ENCODE results near the gene CLDN11. TPM values are rescaled to one million over a fixed set of nuclear protein-coding genes. Genes with fewer than 3 reads are reported as not detected.
A peak's percentile ranks its signal among the peaks of the same experiment; 100 is the strongest.

Gene CLDN11
- total and polyA plus RNA-seq, 2 of the 8 experiments (the other 6 are each of a cell fraction or from before 2014, with no cell fraction given), result 4.8 to 12.5 TPM

DNA sequence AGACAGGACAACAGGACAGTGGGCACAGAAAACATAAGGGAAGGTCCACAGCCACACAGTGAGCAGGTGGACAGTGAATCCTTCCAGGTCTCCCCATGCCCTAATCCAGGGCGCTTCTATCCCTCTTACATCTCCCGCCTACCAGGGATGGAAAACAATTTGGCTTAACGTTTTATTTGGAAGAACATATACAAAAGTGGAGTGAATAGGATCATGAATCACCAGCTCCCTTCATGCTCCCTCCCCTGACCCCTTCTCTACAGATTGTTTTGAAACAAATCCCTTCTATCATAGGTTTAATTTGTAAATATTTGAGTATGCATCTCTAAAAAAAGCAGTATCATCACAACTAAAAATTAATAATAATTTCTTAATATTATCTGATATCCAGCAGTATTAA, 52.5 kb downstream of the CLDN11 start:
- Histone ChIP-seq H3K23me2 (ENCODE audit: low read depth, low read length) (no peaks in the 10 kb centered on the region), H3K9me3 (ENCODE audit: insufficient read depth in 2 of 2, low read depth in 1 of 2, low read length in 1 of 2) (no peaks in the 10 kb centered on the region), H2BK5ac (ENCODE audit: low read depth, low read length) (no peak overlapping the region), H3K18ac (ENCODE audit: extremely low read depth, low read length) (no peak overlapping the region), H3K4me3 (ENCODE audit: extremely low read depth in 1 of 4, insufficient read depth in 2 of 4, low read depth in 3 of 4, low read length in 4 of 4) (no peak overlapping the region), H3K4me2 (ENCODE audit: insufficient read depth in 1 of 2, low read depth in 2 of 2, low read length in 2 of 2) (no peak overlapping the region), H4K8ac (ENCODE audit: extremely low read depth, insufficient read depth, low read length) (no peak overlapping the region), H2AK5ac (ENCODE audit: low read depth, low read length) (no peak overlapping the region), H2BK20ac (ENCODE audit: low read length) (no peak overlapping the region), H2BK12ac (ENCODE audit: low read depth, low read length) (no peak overlapping the region), H4K91ac (replicated peaks; ENCODE audit: insufficient read length, low read length) (no peak overlapping the region), H3K56ac (replicated peaks; ENCODE audit: insufficient read length, low read depth, low read length) (no peak overlapping the region), H3K4me1 (replicated peaks in 1 of 4; ENCODE audit: control insufficient read depth in 3 of 4, insufficient read depth in 4 of 4, low read length in 3 of 4) (peaks cover 0 to 6% (median 2%) of the 10 kb centered on the region in 4 experiments; a peak in 1 of 7 replicates), H3K14ac (ENCODE audit: insufficient read length) (no peak overlapping the region), H2BK15ac (ENCODE audit: low read length) (no peak overlapping the region), H3K27ac (ENCODE audit: low read depth, low read length) (no peak overlapping the region), H4K20me1 (replicated peaks in 1 of 2; ENCODE audit: control insufficient read depth in 1 of 2, insufficient read depth in 2 of 2, low read length in 2 of 2) (no peaks in the 10 kb centered on the region), H3K79me1 (ENCODE audit: low read depth, low read length) (no peaks in the 10 kb centered on the region), H3K36me3 (ENCODE audit: control insufficient read depth in 2 of 4, insufficient read depth in 4 of 4, low read length in 3 of 4) (no peaks in the 10 kb centered on the region), H3K4ac (replicated peaks; ENCODE audit: insufficient read length, low read depth, low read length) (no peak overlapping the region), H4K5ac (ENCODE audit: insufficient read length, low read depth, low read length) (no peak overlapping the region), H3K27me3 (replicated peaks in 1 of 4; ENCODE audit: control insufficient read depth in 3 of 4, extremely low read depth in 1 of 4, insufficient read depth in 3 of 4, low read length in 3 of 4) (no peaks in the 10 kb centered on the region), H3K79me2 (ENCODE audit: control insufficient read depth in 1 of 2, insufficient read depth in 2 of 2, low read length in 2 of 2) (no peaks in the 10 kb centered on the region), H3K9ac (replicated peaks in 1 of 4; ENCODE audit: extremely low read depth in 1 of 4, low read depth in 3 of 4, low read length in 3 of 4) (no peak overlapping the region; a peak in 1 of 7 replicates), H2BK120ac (replicated peaks; ENCODE audit: low read depth, low read length) (no peak overlapping the region), H2AFZ (ENCODE audit: low read length) (peak overlapping the region; percentile 85; the same call in 1 of the 2 replicates), H3K23ac (ENCODE audit: insufficient read length) (no peak overlapping the region)
- TF ChIP-seq CHD2 (IDR thresholded peaks at IDR 0.05; ENCODE audit: low read length) (no peak), POU5F1 (IDR thresholded peaks at IDR 0.05; ENCODE audit: low read depth, low read length) (no peak), ASH2L (IDR thresholded peaks at IDR 0.05; ENCODE audit: low read length) (no peak), EP300 (IDR thresholded peaks at IDR 0.05; ENCODE audit: borderline replicate concordance in 1 of 2, low read depth in 2 of 2, low read length in 2 of 2) (no peak), TAF1 (IDR thresholded peaks at IDR 0.05; ENCODE audit: low read depth, low read length) (no peak), RAD21 (IDR thresholded peaks at IDR 0.05 in 1 of 2, conservative IDR thresholded peaks at IDR 0.05 in 1 of 2; ENCODE audit: low read depth in 2 of 2, low read length in 2 of 2) (no peak), MAFK (IDR thresholded peaks at IDR 0.05; ENCODE audit: low read depth, low read length) (no peak), CEBPB (IDR thresholded peaks at IDR 0.05; ENCODE audit: low read depth, low read length) (no peak), POLR2AphosphoS5 (IDR thresholded peaks at IDR 0.05; ENCODE audit: low read depth, low read length) (no peak)
- TF ChIP-seq, protein P1, sequence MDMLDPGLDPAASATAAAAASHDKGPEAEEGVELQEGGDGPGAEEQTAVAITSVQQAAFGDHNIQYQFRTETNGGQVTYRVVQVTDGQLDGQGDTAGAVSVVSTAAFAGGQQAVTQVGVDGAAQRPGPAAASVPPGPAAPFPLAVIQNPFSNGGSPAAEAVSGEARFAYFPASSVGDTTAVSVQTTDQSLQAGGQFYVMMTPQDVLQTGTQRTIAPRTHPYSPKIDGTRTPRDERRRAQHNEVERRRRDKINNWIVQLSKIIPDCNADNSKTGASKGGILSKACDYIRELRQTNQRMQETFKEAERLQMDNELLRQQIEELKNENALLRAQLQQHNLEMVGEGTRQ (IDR thresholded peaks at IDR 0.05; ENCODE audit: low read length), result no peak
- TF ChIP-seq, protein P2, sequence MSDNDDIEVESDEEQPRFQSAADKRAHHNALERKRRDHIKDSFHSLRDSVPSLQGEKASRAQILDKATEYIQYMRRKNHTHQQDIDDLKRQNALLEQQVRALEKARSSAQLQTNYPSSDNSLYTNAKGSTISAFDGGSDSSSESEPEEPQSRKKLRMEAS (IDR thresholded peaks at IDR 0.05), result no peak
- ChIA-PET CTCF (ENCODE audit: partially characterized antibody) (interaction anchor here (0.9 to 2.1 kb wide), 3 partner anchors 24 to 341 kb away, joined by 3 to 6 read pairs (median 3); no protein-coding TSS in a partner anchor), POLR2A (ENCODE audit: partially characterized antibody) (interaction anchor here (0.8 kb wide), 1 partner anchor 54 kb away, joined by 3 read pairs; no protein-coding TSS in a partner anchor)
- 86% methylated on average over 3 of the region's 3 CpGs; no CpG with 5 or more reads in 1 of the 2 experiments for WGBS, 2 experiments (ENCODE audit: extremely low coverage in 1 of 2, insufficient coverage in 1 of 2, insufficient read length in 1 of 2, insufficient replicate concordance in 2 of 2, low coverage in 1 of 2, low lambda C conversion rate in 2 of 2, missing lambda C conversion rate in 1 of 2)
- DNase-seq (ENCODE audit: low read depth in 1 of 2, low spot score in 2 of 2), result peak in 1 of 2 experiments; percentile 19
- no peak for FAIRE-seq

Data from H1 (cell line).